DMS53 treated with DMSO at 0.1 percent for 48 hours (cell line): ENCODE measurements around the gene SPACA6.

ENCODE experiments used
- DNase-seq: peaks from one replicate; lab custom pipeline; 2025; ENCODE audit not compliant: unreplicated experiment; lab: John Stamatoyannopoulos, UW

The SPACA6 gene

GRCh38 chr19:51703575-51704515 lies 10.7 kb downstream of the SPACA6 start:
- DNase-seq = no peak

GRCh38 chr19:51704626-51705025 lies 11.5 kb downstream of the SPACA6 start:
- DNase-seq = no peak

- DNase-seq = no peak
These were observed 13.2 kb downstream of the SPACA6 start for GRCh38 chr19:51706296-51706695.

- DNase-seq = no peak
These were observed 13.8 kb downstream of the SPACA6 start for GRCh38 chr19:51706885-51707284.

GRCh38 chr19:51708811-51709210 lies 15.7 kb downstream of the SPACA6 start:
- DNase-seq = no peak

- DNase-seq = no peak
These were observed 16.4 kb downstream of the SPACA6 start for GRCh38 chr19:51709575-51709974.

GRCh38 chr19:51710163-51710562 lies 17.0 kb downstream of the SPACA6 start:
- no peak for DNase-seq

- no peak for DNase-seq
These were observed 18.6 kb downstream of the SPACA6 start for GRCh38 chr19:51711702-51712101.

GRCh38 chr19:51712461-51713081 lies 19.4 kb downstream of the SPACA6 start:
- no peak for DNase-seq

- DNase-seq = no peak
These were observed 20.5 kb downstream of the SPACA6 start for GRCh38 chr19:51713319-51714285.

GRCh38 chr19:51714848-51715247 lies 21.7 kb downstream of the SPACA6 start:
- no peak for DNase-seq

- no peak for DNase-seq
These were observed 22.7 kb downstream of the SPACA6 start for GRCh38 chr19:51715850-51716249.

GRCh38 chr19:51716925-51717324 lies 23.8 kb downstream of the SPACA6 start:
- no peak for DNase-seq

GRCh38 chr19:51719251-51719988 lies 26.3 kb downstream of the SPACA6 start:
- no peak for DNase-seq

GRCh38 chr19:51721905-51722304 lies 28.8 kb downstream of the SPACA6 start:
- DNase-seq = no peak

GRCh38 chr19:51722492-51722891 lies 29.4 kb downstream of the SPACA6 start:
- no peak for DNase-seq

GRCh38 chr19:51724543-51724942 lies 31.4 kb downstream of the SPACA6 start:
- DNase-seq = no peak

GRCh38 chr19:51726049-51726448 lies 32.9 kb downstream of the SPACA6 start:
- DNase-seq = no peak

GRCh38 chr19:51727349-51727880 lies 34.3 kb downstream of the SPACA6 start:
- no peak for DNase-seq

GRCh38 chr19:51729781-51730180 lies 36.7 kb downstream of the SPACA6 start:
- DNase-seq = no peak
